ENCODE measurements around the gene HJV.
"Not testable (repeated sequence)": the region's sequence is repeated elsewhere in the genome, so short reads cannot be mapped to it uniquely, and the experiment has no call there.

HJV gene

GRCh38 chr1:146021622-146022402, at the start of gene HJV:
HJV (minus strand) TSS chr1:146021735; CDS start chr1:146020231, 1,504 bp downstream.
- in situ Hi-C loops (cut with HindIII; ENCODE audit: low sequenced_read_pairs) = no loop called here

GRCh38 chr1:146059148-146059547, 37.6 kb upstream of the HJV start:
- in situ Hi-C loops (cut with HindIII; ENCODE audit: low sequenced_read_pairs) = not testable (repeated sequence)

- in situ Hi-C loops (cut with HindIII; ENCODE audit: low sequenced_read_pairs) = not testable (repeated sequence)
Observed at GRCh38 chr1:146051852-146052676, 30.5 kb upstream of the HJV start.

GRCh38 chr1:146051452-146051851, 29.9 kb upstream of the HJV start:
- in situ Hi-C loops (cut with HindIII; ENCODE audit: low sequenced_read_pairs) = no loop called here

- in situ Hi-C loops (cut with HindIII; ENCODE audit: low sequenced_read_pairs) = not testable (repeated sequence)
Observed at GRCh38 chr1:146050652-146050963, 29.1 kb upstream of the HJV start.

- in situ Hi-C loops (cut with HindIII; ENCODE audit: low sequenced_read_pairs) = not testable (repeated sequence)
Observed at GRCh38 chr1:146049866-146050651, 28.5 kb upstream of the HJV start.

GRCh38 chr1:146049436-146049835, 27.9 kb upstream of the HJV start:
- in situ Hi-C loops (cut with HindIII; ENCODE audit: low sequenced_read_pairs) = no loop called here

- in situ Hi-C loops (cut with HindIII; ENCODE audit: low sequenced_read_pairs) = not testable (repeated sequence)
Observed at GRCh38 chr1:146048514-146049115, 27.1 kb upstream of the HJV start.

GRCh38 chr1:146046664-146047063, 25.1 kb upstream of the HJV start:
- in situ Hi-C loops (cut with HindIII; ENCODE audit: low sequenced_read_pairs) = no loop called here

- in situ Hi-C loops (cut with HindIII; ENCODE audit: low sequenced_read_pairs) = no loop called here
Observed at GRCh38 chr1:146039844-146040194, 18.3 kb upstream of the HJV start.

GRCh38 chr1:146036965-146037646, 15.6 kb upstream of the HJV start:
- in situ Hi-C loops (cut with HindIII; ENCODE audit: low sequenced_read_pairs) = no loop called here

GRCh38 chr1:146036241-146036964, 14.9 kb upstream of the HJV start:
- in situ Hi-C loops (cut with HindIII; ENCODE audit: low sequenced_read_pairs) = no loop called here

GRCh38 chr1:146035048-146035423, 13.5 kb upstream of the HJV start:
- in situ Hi-C loops (cut with HindIII; ENCODE audit: low sequenced_read_pairs) = no loop called here

GRCh38 chr1:146032631-146033219, 11.2 kb upstream of the HJV start:
- in situ Hi-C loops (cut with HindIII; ENCODE audit: low sequenced_read_pairs) = no loop called here

GRCh38 chr1:146031476-146031875, 9.9 kb upstream of the HJV start:
- in situ Hi-C loops (cut with HindIII; ENCODE audit: low sequenced_read_pairs) = no loop called here

- in situ Hi-C loops (cut with HindIII; ENCODE audit: low sequenced_read_pairs) = no loop called here
Observed at GRCh38 chr1:146029117-146029516, 7.6 kb upstream of the HJV start.

GRCh38 chr1:146026650-146027049, 5.1 kb upstream of the HJV start:
- in situ Hi-C loops (cut with HindIII; ENCODE audit: low sequenced_read_pairs) = not testable (repeated sequence)

- in situ Hi-C loops (cut with HindIII; ENCODE audit: low sequenced_read_pairs) = not testable (repeated sequence)
Observed at GRCh38 chr1:146025787-146026495, 4.4 kb upstream of the HJV start.
